ENCODE data around the gene CPEB3. TPM values are rescaled to one million over a fixed set of nuclear protein-coding genes. Genes with fewer than 3 reads are reported as not detected.

Gene CPEB3
- total RNA-seq, 1 experiment from 2014 or later = 1.1 TPM

GRCh38 chr10:92068900-92069299 lies 222.0 kb downstream of the CPEB3 start:
- no peaks in the 10 kb centered on the region for H3K36me3 ChIP-seq (ENCODE audit: insufficient read depth, low read length, poor library complexity, severe bottlenecking)
- DNase-seq (ENCODE audit: low spot score) = no peak
- no peak overlapping the region for H3K4me3 ChIP-seq (ENCODE audit: low read depth, low read length, poor library complexity, severe bottlenecking)
- TF ChIP-seq, protein P1, sequence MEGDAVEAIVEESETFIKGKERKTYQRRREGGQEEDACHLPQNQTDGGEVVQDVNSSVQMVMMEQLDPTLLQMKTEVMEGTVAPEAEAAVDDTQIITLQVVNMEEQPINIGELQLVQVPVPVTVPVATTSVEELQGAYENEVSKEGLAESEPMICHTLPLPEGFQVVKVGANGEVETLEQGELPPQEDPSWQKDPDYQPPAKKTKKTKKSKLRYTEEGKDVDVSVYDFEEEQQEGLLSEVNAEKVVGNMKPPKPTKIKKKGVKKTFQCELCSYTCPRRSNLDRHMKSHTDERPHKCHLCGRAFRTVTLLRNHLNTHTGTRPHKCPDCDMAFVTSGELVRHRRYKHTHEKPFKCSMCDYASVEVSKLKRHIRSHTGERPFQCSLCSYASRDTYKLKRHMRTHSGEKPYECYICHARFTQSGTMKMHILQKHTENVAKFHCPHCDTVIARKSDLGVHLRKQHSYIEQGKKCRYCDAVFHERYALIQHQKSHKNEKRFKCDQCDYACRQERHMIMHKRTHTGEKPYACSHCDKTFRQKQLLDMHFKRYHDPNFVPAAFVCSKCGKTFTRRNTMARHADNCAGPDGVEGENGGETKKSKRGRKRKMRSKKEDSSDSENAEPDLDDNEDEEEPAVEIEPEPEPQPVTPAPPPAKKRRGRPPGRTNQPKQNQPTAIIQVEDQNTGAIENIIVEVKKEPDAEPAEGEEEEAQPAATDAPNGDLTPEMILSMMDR (conservative IDR thresholded peaks at IDR 0.05; ENCODE audit: low read depth, low read length) = no peak
- TF ChIP-seq EZH2 (IDR thresholded peaks at IDR 0.05; ENCODE audit: borderline replicate concordance, low read depth, low read length, poor library complexity, severe bottlenecking) = no peak
- CTCF ChIA-PET = no interaction called here
- BruUV-seq (replicated peaks) = no TSS peak
- POLR2A ChIA-PET (ENCODE audit: low non-redundant PET) = no interaction called here
- H3K27ac ChIP-seq (ENCODE audit: low read depth, low read length, poor library complexity, severe bottlenecking) = no peak overlapping the region
- no peaks in the 10 kb centered on the region for H3K4me1 ChIP-seq (ENCODE audit: insufficient read depth, low read length, poor library complexity, severe bottlenecking)
- H3K27me3 ChIP-seq (replicated peaks; ENCODE audit: insufficient read depth, low read depth, low read length, poor library complexity) = no peaks in the 10 kb centered on the region
- intact Hi-C loops (cut with micrococcal nuclease; ENCODE audit: unreplicated experiment) = no loop called here
- H3K9me3 ChIP-seq (ENCODE audit: low read depth, low read length, poor library complexity, severe bottlenecking) = no peaks in the 10 kb centered on the region

- ChIA-PET CTCF (no interaction called here), POLR2A (ENCODE audit: low non-redundant PET) (no interaction called here)
- intact Hi-C loops (cut with micrococcal nuclease; ENCODE audit: unreplicated experiment) = no loop called here
- TF ChIP-seq, protein P1 (conservative IDR thresholded peaks at IDR 0.05; ENCODE audit: low read depth, low read length) = no peak
- no peak for TF ChIP-seq EZH2 (IDR thresholded peaks at IDR 0.05; ENCODE audit: borderline replicate concordance, low read depth, low read length, poor library complexity, severe bottlenecking)
- BruUV-seq (replicated peaks) = no TSS peak
- H3K36me3 ChIP-seq (ENCODE audit: insufficient read depth, low read length, poor library complexity, severe bottlenecking) = no peaks in the 10 kb centered on the region
- H3K27ac ChIP-seq (ENCODE audit: low read depth, low read length, poor library complexity, severe bottlenecking) = no peak overlapping the region
- H3K9me3 ChIP-seq (ENCODE audit: low read depth, low read length, poor library complexity, severe bottlenecking) = no peaks in the 10 kb centered on the region
- H3K4me1 ChIP-seq (ENCODE audit: insufficient read depth, low read length, poor library complexity, severe bottlenecking) = no peaks in the 10 kb centered on the region
- no peak overlapping the region for H3K4me3 ChIP-seq (ENCODE audit: low read depth, low read length, poor library complexity, severe bottlenecking)
- no peak for DNase-seq (ENCODE audit: low spot score)
- H3K27me3 ChIP-seq (replicated peaks; ENCODE audit: insufficient read depth, low read depth, low read length, poor library complexity) = no peaks in the 10 kb centered on the region
Observed at GRCh38 chr10:92066386-92066785, 224.5 kb downstream of the CPEB3 start.

GRCh38 chr10:92064506-92064905 lies 226.4 kb downstream of the CPEB3 start:
- no peak overlapping the region for H3K27ac ChIP-seq (ENCODE audit: low read depth, low read length, poor library complexity, severe bottlenecking)
- ChIA-PET CTCF (no interaction called here), POLR2A (ENCODE audit: low non-redundant PET) (no interaction called here)
- intact Hi-C loops (cut with micrococcal nuclease; ENCODE audit: unreplicated experiment) = no loop called here
- no peaks in the 10 kb centered on the region for H3K9me3 ChIP-seq (ENCODE audit: low read depth, low read length, poor library complexity, severe bottlenecking)
- TF ChIP-seq EZH2 (IDR thresholded peaks at IDR 0.05; ENCODE audit: borderline replicate concordance, low read depth, low read length, poor library complexity, severe bottlenecking) = no peak
- TF ChIP-seq, protein P1 (conservative IDR thresholded peaks at IDR 0.05; ENCODE audit: low read depth, low read length) = no peak
- H3K27me3 ChIP-seq (replicated peaks; ENCODE audit: insufficient read depth, low read depth, low read length, poor library complexity) = no peaks in the 10 kb centered on the region
- no peak overlapping the region for H3K4me3 ChIP-seq (ENCODE audit: low read depth, low read length, poor library complexity, severe bottlenecking)
- H3K4me1 ChIP-seq (ENCODE audit: insufficient read depth, low read length, poor library complexity, severe bottlenecking) = no peaks in the 10 kb centered on the region
- BruUV-seq (replicated peaks) = no TSS peak
- no peaks in the 10 kb centered on the region for H3K36me3 ChIP-seq (ENCODE audit: insufficient read depth, low read length, poor library complexity, severe bottlenecking)
- no peak for DNase-seq (ENCODE audit: low spot score)
